ENCODE results near the gene PRIM1. TPM values are rescaled to one million over a fixed set of nuclear protein-coding genes. Genes with fewer than 3 reads are reported as not detected.

PRIM1 gene
- total and polyA plus RNA-seq, 2 of the 13 experiments (the other 11 are each of a cell fraction or from before 2014, with no cell fraction given): 30.0 to 47.3 TPM

GRCh38 chr12:56760460-56760859 lies 8.3 kb upstream of the PRIM1 start:
- CTCF ChIA-PET (ENCODE audit: low intra/inter-chr PET ratio, low total read pairs): no interaction called here
- no peak overlapping the region for H3K4me3 ChIP-seq (replicated peaks in 1 of 3; ENCODE audit: insufficient read depth in 1 of 3, low read depth in 2 of 3, low read length in 3 of 3)
- no peaks in the 10 kb centered on the region for H3K27me3 ChIP-seq (ENCODE audit: control insufficient read depth in 1 of 2, insufficient read depth in 2 of 2, low read length in 2 of 2)
- intact Hi-C loops (cut with micrococcal nuclease; ENCODE audit: unreplicated experiment) (loop anchor here (5.0 kb wide), 1 partner anchor 227 kb away; no protein-coding TSS in a partner anchor), in situ Hi-C loops (cut with HindIII; ENCODE audit: extremely low pct_ligation_motif_present, low pct_unique_long_range_greater_than_20kb) (no loop called here)
- H3K9me3 ChIP-seq (ENCODE audit: low read length): peaks cover 16% of the 10 kb centered on the region
- peaks cover 69% of the 10 kb centered on the region for H3K4me1 ChIP-seq (ENCODE audit: insufficient read depth, low read length)
- no peak overlapping the region for H2AFZ ChIP-seq (ENCODE audit: low read length)
- DNase-seq (ENCODE audit: low spot score) (no peak), ATAC-seq (no peak), FAIRE-seq (no peak)
- no peaks in the 10 kb centered on the region for H3K36me3 ChIP-seq (replicated peaks in 1 of 2; ENCODE audit: control insufficient read depth in 1 of 2, insufficient read depth in 2 of 2, low read length in 2 of 2)
- no peak overlapping the region for H3K4me2 ChIP-seq (ENCODE audit: low read depth, low read length)
- peak overlapping the region; percentile 79 for H3K27ac ChIP-seq (ENCODE audit: extremely low read length, insufficient read depth, low read length)
- no TSS peak for BruUV-seq (replicated peaks)
- WGBS (ENCODE audit: low lambda C conversion rate): 40% methylated on average over 7 of the region's 7 CpGs
- no peaks in the 10 kb centered on the region for H3K79me2 ChIP-seq (ENCODE audit: insufficient read depth, low read length)
- POLR2A ChIA-PET: interaction anchor here (1.2 to 2.0 kb wide), 3 partner anchors 35 to 352 kb away, joined by 4 to 15 read pairs (median 6); partner anchors contain the start of gene NACA
- H4K20me1 ChIP-seq (ENCODE audit: insufficient read depth, low read length): no peaks in the 10 kb centered on the region
- no peak overlapping the region for H3K9ac ChIP-seq (ENCODE audit: insufficient read depth, low read depth, low read length)
- TF ChIP-seq NR2F1 (CRISPR knock-in tag; IDR thresholded peaks at IDR 0.05) (no peak), PCBP2 (optimal IDR thresholded peaks at IDR 0.05; ENCODE audit: low read depth, low read length, poor library complexity, severe bottlenecking) (no peak), EED (CRISPR knock-in tag; IDR thresholded peaks at IDR 0.05) (no peak), REST (IDR thresholded peaks at IDR 0.05; ENCODE audit: borderline replicate concordance in 1 of 2, low read depth in 1 of 2, low read length in 2 of 2) (no peak), GATAD2A (CRISPR knock-in tag; IDR thresholded peaks at IDR 0.05) (no peak), ZBTB7B (CRISPR knock-in tag; IDR thresholded peaks at IDR 0.05) (no peak), NFIC (IDR thresholded peaks at IDR 0.05; ENCODE audit: low read length) (no peak), MLXIP (CRISPR knock-in tag; IDR thresholded peaks at IDR 0.05; ENCODE audit: borderline replicate concordance) (no peak), NFAT5 (CRISPR knock-in tag; IDR thresholded peaks at IDR 0.05) (no peak), HES4 (CRISPR knock-in tag; IDR thresholded peaks at IDR 0.05; ENCODE audit: borderline replicate concordance) (no peak), ZNF207 (IDR thresholded peaks at IDR 0.05; ENCODE audit: borderline replicate concordance) (no peak), TEF (CRISPR knock-in tag; IDR thresholded peaks at IDR 0.05) (no peak)
